NCI-H1048 (cell line): ENCODE measurements around the gene CBFA2T3.
"Not testable (repeated sequence)": the region's sequence is repeated elsewhere in the genome, so short reads cannot be mapped to it uniquely, and the experiment has no call there.

ENCODE experiments used
- DNase-seq: peaks from one replicate; lab custom pipeline; 2025; lab: John Stamatoyannopoulos, UW

CBFA2T3 gene

GRCh38 chr16:88889702-88890352 lies 87.2 kb downstream of the CBFA2T3 start:
- not testable (repeated sequence) for DNase-seq

GRCh38 chr16:88888461-88889387 lies 88.3 kb downstream of the CBFA2T3 start:
- DNase-seq: no peak

- no peak for DNase-seq
These were observed 89.0 kb downstream of the CBFA2T3 start for GRCh38 chr16:88888057-88888456.

GRCh38 chr16:88886845-88887521 lies 90.0 kb downstream of the CBFA2T3 start:
- no peak for DNase-seq

- DNase-seq: no peak
These were observed 90.6 kb downstream of the CBFA2T3 start for GRCh38 chr16:88886420-88886844.

- no peak for DNase-seq
These were observed 91.2 kb downstream of the CBFA2T3 start for GRCh38 chr16:88885693-88886280.

- no peak for DNase-seq
These were observed 92.3 kb downstream of the CBFA2T3 start for GRCh38 chr16:88884569-88885271.

GRCh38 chr16:88883946-88884345 lies 93.1 kb downstream of the CBFA2T3 start:
- no peak for DNase-seq

- DNase-seq: no peak
These were observed 93.7 kb downstream of the CBFA2T3 start for GRCh38 chr16:88883117-88883895.

GRCh38 chr16:88882358-88883030 lies 94.5 kb downstream of the CBFA2T3 start:
- no peak for DNase-seq

- no peak for DNase-seq
These were observed 95.2 kb downstream of the CBFA2T3 start for GRCh38 chr16:88881675-88882357.

- DNase-seq: no peak
These were observed 95.9 kb downstream of the CBFA2T3 start for GRCh38 chr16:88881007-88881615.

- DNase-seq: no peak
These were observed 96.6 kb downstream of the CBFA2T3 start for GRCh38 chr16:88880226-88881006.

GRCh38 chr16:88879788-88880055 lies 97.3 kb downstream of the CBFA2T3 start:
- no peak for DNase-seq

GRCh38 chr16:88878967-88879787 lies 97.8 kb downstream of the CBFA2T3 start:
- no peak for DNase-seq

- no peak for DNase-seq
These were observed 98.7 kb downstream of the CBFA2T3 start for GRCh38 chr16:88878356-88878755.

GRCh38 chr16:88877564-88878289 lies 99.3 kb downstream of the CBFA2T3 start:
- no peak for DNase-seq
